Measurements from ENCODE around the gene GPR150. TPM values are rescaled to one million over a fixed set of nuclear protein-coding genes. Genes with fewer than 3 reads are reported as not detected.
"Not testable (repeated sequence)": the region's sequence is repeated elsewhere in the genome, so short reads cannot be mapped to it uniquely, and the experiment has no call there.

GPR150 gene
- total RNA-seq, 3 donors from 2014 or later = 0.33 to 1.4 TPM; not detected in 1

DNA sequence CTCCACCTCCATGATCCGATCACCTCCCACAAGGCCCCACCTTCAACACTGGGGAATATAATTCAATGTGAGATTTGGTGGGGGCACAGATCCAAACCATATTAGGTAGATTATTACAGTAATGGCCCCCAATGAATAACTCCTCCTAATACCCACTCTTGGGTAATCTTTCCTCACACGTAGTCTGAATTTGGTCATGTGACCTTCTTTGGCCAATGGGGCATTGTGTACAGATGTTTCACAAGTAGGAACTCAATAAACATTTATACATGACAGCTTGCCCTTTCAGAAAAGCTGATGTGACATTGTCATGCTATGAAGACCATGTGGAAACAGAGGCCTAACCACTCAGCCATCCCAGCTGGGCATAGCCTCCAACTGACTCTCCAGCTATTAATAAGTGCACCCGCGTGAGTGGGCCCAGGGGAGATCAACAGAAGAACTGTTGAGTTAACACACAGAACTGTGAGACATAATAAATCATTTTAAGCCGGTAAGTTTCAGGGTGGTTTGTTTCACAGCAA lies 10.6 kb downstream of the GPR150 start:
- no peak for TF ChIP-seq POLR2AphosphoS5 (IDR thresholded peaks at IDR 0.05)
- TF ChIP-seq, protein P1, sequence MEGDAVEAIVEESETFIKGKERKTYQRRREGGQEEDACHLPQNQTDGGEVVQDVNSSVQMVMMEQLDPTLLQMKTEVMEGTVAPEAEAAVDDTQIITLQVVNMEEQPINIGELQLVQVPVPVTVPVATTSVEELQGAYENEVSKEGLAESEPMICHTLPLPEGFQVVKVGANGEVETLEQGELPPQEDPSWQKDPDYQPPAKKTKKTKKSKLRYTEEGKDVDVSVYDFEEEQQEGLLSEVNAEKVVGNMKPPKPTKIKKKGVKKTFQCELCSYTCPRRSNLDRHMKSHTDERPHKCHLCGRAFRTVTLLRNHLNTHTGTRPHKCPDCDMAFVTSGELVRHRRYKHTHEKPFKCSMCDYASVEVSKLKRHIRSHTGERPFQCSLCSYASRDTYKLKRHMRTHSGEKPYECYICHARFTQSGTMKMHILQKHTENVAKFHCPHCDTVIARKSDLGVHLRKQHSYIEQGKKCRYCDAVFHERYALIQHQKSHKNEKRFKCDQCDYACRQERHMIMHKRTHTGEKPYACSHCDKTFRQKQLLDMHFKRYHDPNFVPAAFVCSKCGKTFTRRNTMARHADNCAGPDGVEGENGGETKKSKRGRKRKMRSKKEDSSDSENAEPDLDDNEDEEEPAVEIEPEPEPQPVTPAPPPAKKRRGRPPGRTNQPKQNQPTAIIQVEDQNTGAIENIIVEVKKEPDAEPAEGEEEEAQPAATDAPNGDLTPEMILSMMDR (IDR thresholded peaks at IDR 0.05) = no peak
- no peak for TF ChIP-seq POLR2A (IDR thresholded peaks at IDR 0.05)
- H3K36me3 ChIP-seq = no peaks in the 10 kb centered on the region
- H3K4me1 ChIP-seq = no peaks in the 10 kb centered on the region
- intact Hi-C loops (cut with DNase I; ENCODE audit: low total_unique reads) = no loop called here
- H3K4me3 ChIP-seq = no peak overlapping the region
- no peaks in the 10 kb centered on the region for H3K27me3 ChIP-seq
- DNase-seq (ENCODE audit: low spot score in 2 of 2) = no peak
- no peak overlapping the region for H3K27ac ChIP-seq
- H3K9me3 ChIP-seq = no peaks in the 10 kb centered on the region

DNA sequence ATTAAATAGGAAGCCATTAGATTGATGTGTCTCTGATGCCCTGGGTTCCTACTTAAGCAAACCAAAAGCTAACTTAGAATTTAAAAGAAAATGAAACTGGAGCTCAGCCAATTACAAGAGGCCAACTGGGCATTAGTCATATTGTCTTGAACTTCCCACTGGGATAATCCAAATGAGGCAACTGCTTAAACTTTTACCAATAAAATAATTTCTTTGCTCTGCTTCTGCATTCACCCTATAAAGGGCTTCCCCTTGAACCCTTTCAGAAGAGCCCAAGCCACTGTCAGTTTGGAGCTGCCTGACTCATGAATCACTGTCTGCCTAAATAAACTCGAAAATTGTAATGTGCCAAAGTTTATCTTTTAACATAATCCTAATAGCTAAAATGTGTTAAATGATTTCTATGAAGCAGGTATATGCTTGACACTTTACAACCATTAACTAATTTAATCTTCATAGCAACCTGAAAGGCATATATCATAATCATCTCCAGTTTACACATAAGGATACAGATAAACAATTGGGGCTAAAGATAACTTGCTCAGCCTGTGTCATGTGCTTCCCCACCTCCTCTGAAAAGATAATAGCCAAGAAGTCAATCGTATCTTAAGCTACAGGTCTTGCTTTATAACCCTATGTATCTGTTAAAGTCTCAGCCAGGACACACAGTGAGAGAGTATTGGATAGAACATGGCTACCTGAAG lies 11.5 kb downstream of the GPR150 start:
- TF ChIP-seq POLR2A (IDR thresholded peaks at IDR 0.05) (no peak), POLR2AphosphoS5 (IDR thresholded peaks at IDR 0.05) (no peak)
- TF ChIP-seq, protein P1 (IDR thresholded peaks at IDR 0.05) = no peak
- intact Hi-C loops (cut with DNase I; ENCODE audit: low total_unique reads) = no loop called here
- no peaks in the 10 kb centered on the region for H3K9me3 ChIP-seq
- no peaks in the 10 kb centered on the region for H3K4me1 ChIP-seq
- H3K27ac ChIP-seq = no peak overlapping the region
- no peak overlapping the region for H3K4me3 ChIP-seq
- no peak for DNase-seq (ENCODE audit: low spot score in 2 of 2)
- H3K36me3 ChIP-seq = no peaks in the 10 kb centered on the region
- no peaks in the 10 kb centered on the region for H3K27me3 ChIP-seq

GRCh38 chr5:95631991-95632675 lies 12.2 kb downstream of the GPR150 start:
- TF ChIP-seq, protein P1 (IDR thresholded peaks at IDR 0.05) = no peak
- no peak for TF ChIP-seq POLR2A (IDR thresholded peaks at IDR 0.05)
- no peak for TF ChIP-seq POLR2AphosphoS5 (IDR thresholded peaks at IDR 0.05)
- Histone ChIP-seq H3K4me1 (no peaks in the 10 kb centered on the region), H3K27me3 (no peaks in the 10 kb centered on the region), H3K4me3 (no peak overlapping the region), H3K36me3 (no peaks in the 10 kb centered on the region), H3K9me3 (no peaks in the 10 kb centered on the region), H3K27ac (no peak overlapping the region)
- intact Hi-C loops (cut with DNase I; ENCODE audit: low total_unique reads) = no loop called here
- no peak for DNase-seq (ENCODE audit: low spot score in 2 of 2)

- H3K36me3 ChIP-seq; DNase-seq (ENCODE audit: low spot score in 2 of 2); H3K4me3 ChIP-seq; H3K27me3 ChIP-seq; H3K9me3 ChIP-seq; intact Hi-C loops (cut with DNase I; ENCODE audit: low total_unique reads); H3K27ac ChIP-seq; H3K4me1 ChIP-seq: not testable (repeated sequence)
Measured at GRCh38 chr5:95632942-95633341, 13.1 kb downstream of the GPR150 start.

DNA sequence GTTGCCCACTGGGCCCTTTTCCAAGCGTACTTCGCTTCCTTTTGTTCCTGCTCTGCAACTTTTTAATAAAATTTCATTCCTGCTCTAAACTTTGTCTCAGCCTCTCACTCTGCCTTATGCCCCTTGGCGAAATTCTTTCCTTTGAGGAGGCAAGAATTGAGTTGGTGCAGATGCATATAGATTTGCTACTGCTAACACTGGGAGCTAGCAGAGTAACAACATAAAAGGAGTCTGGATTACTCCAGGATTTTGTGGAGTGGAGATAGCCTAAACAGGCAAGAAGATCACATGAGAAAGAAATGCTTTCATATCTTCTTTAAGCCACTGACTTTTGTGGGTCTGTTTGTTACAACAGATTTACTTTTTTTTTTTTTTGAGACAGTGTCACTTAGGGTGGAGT lies 13.8 kb downstream of the GPR150 start:
- H3K4me3 ChIP-seq = no peak overlapping the region
- intact Hi-C loops (cut with DNase I; ENCODE audit: low total_unique reads) = no loop called here
- TF ChIP-seq POLR2AphosphoS5 (IDR thresholded peaks at IDR 0.05) = no peak
- H3K4me1 ChIP-seq = no peaks in the 10 kb centered on the region
- DNase-seq (ENCODE audit: low spot score in 2 of 2) = no peak
- no peaks in the 10 kb centered on the region for H3K36me3 ChIP-seq
- no peak overlapping the region for H3K27ac ChIP-seq
- H3K27me3 ChIP-seq = no peaks in the 10 kb centered on the region
- H3K9me3 ChIP-seq = no peaks in the 10 kb centered on the region

DNA sequence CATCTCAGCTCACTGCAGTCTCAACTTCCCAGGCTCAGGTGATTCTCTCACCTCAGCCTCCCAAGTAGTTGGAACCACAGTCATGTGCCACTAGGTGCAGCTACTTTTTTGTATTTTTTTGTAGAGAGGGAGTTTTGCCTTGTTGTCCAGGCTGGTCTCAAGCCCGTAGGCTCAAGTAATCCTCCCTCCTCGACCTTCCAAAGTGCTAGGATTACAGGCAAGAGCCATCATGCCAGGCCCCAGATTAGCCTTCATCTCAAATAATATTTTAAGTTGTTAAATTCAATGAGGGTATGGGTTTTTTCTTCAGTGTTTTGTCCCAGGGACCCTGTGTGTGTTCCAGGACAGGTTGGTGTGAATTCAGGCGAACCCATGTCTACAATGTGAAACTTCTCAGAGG lies 14.2 kb downstream of the GPR150 start:
- Histone ChIP-seq H3K27me3 (no peaks in the 10 kb centered on the region), H3K4me3 (no peak overlapping the region), H3K27ac (no peak overlapping the region), H3K36me3 (no peaks in the 10 kb centered on the region), H3K9me3 (no peaks in the 10 kb centered on the region), H3K4me1 (no peaks in the 10 kb centered on the region)
- no peak for DNase-seq (ENCODE audit: low spot score in 2 of 2)
- intact Hi-C loops (cut with DNase I; ENCODE audit: low total_unique reads) = no loop called here
- TF ChIP-seq, protein P1 (IDR thresholded peaks at IDR 0.05) = no peak
- TF ChIP-seq POLR2AphosphoS5 (IDR thresholded peaks at IDR 0.05) (no peak), POLR2A (IDR thresholded peaks at IDR 0.05) (no peak)
